HepG2 (cell line): ENCODE measurements around the gene ADGRG6. TPM values are rescaled to one million over a fixed set of nuclear protein-coding genes. Genes with fewer than 3 reads are reported as not detected.

Experiments
- EED ChIP-seq: sonication (generic); formaldehyde crosslinking; IDR thresholded peaks from 2 replicates; pipeline ENCODE4 v1.5.0; 2020; ENCODE audit warnings: mild to moderate bottlenecking, missing genetic modification reagents
- GATA4 ChIP-seq: sonication (generic); IDR thresholded peaks from 2 replicates; pipeline ENCODE4 v1.6.1; 2016; ENCODE audit warnings: antibody characterized with exemption, low read depth, borderline replicate concordance
- HIVEP1 ChIP-seq: sonication (generic); formaldehyde crosslinking; IDR thresholded peaks from 2 replicates; pipeline ENCODE4 v1.4.0; 2020; ENCODE audit warnings: mild to moderate bottlenecking, missing genetic modification reagents
- JUNB ChIP-seq: sonication (generic); formaldehyde crosslinking; IDR thresholded peaks from 2 replicates; pipeline ENCODE4 v1.8.0; 2022; ENCODE audit warnings: missing genetic modification reagents, mild to moderate bottlenecking, borderline replicate concordance
- MIER2 ChIP-seq: IDR thresholded peaks from 2 replicates; pipeline ENCODE4 v1.6.1; 2016; ENCODE audit warnings: missing biosample characterization, missing genetic modification reagents
- RAD51 ChIP-seq: fragments of 450-650 bp; IDR thresholded peaks from 2 replicates; pipeline ENCODE4 v1.6.1; 2016; ENCODE audit warnings: borderline replicate concordance
- RFX3 ChIP-seq: IDR thresholded peaks from 2 replicates; pipeline ENCODE4 v1.6.1; 2016; ENCODE audit warnings: missing biosample characterization, missing genetic modification reagents
- SIN3B ChIP-seq: fragments of 150-350 bp; IDR thresholded peaks from 2 replicates; pipeline ENCODE4 v1.6.1; 2014; ENCODE audit warnings: low read length
- YY1 ChIP-seq: IDR thresholded peaks from 2 replicates; pipeline ENCODE4 v1.6.1; 2011; ENCODE audit warnings: low read length, low read depth, moderate library complexity, mild to moderate bottlenecking; ENCODE audit not compliant: insufficient read depth, insufficient replicate concordance
- ZNF232 ChIP-seq: sonication (generic); formaldehyde crosslinking; IDR thresholded peaks from 2 replicates; pipeline ENCODE4 v1.4.0; 2020; ENCODE audit warnings: missing genetic modification reagents, borderline replicate concordance
- ZNF382 ChIP-seq: sonication (generic); formaldehyde crosslinking; IDR thresholded peaks from 2 replicates; pipeline ENCODE4 v1.5.0; 2020; ENCODE audit warnings: missing genetic modification reagents, mild to moderate bottlenecking, borderline replicate concordance
- ZNF563 ChIP-seq: sonication (generic); formaldehyde crosslinking; IDR thresholded peaks from 2 replicates; pipeline ENCODE4 v1.8.0; 2022; ENCODE audit warnings: mild to moderate bottlenecking, moderate library complexity, missing genetic modification reagents
- ZNF703 ChIP-seq: sonication (generic); formaldehyde crosslinking; IDR thresholded peaks from 2 replicates; pipeline ENCODE4 v1.5.1; 2020; ENCODE audit warnings: missing genetic modification reagents, mild to moderate bottlenecking, moderate library complexity, borderline replicate concordance
- ZNF782 ChIP-seq: sonication (generic); formaldehyde crosslinking; IDR thresholded peaks from 2 replicates; pipeline ENCODE4 v1.4.0; 2020; ENCODE audit warnings: missing genetic modification reagents, mild to moderate bottlenecking, borderline replicate concordance
- polyA plus RNA-seq, 8 experiments: library from polyadenylated mRNA; depleted of rRNA in 3 of 8; stranded (reverse) in 7 of 8; unstranded in 1 of 8; fragments of >200 nt; fragmentation: Illumina TruSeq in 4 of 8; extraction: Trizol in 4 of 8; gene quantifications; 2 replicates each; pipeline versions ENCODE4 v1.2.1 to v1.2.3, GENCODE V29; 2011 to 2016; ENCODE audit warnings: low read depth in 4 of 8, missing spikeins in 1 of 8, mixed read lengths in 1 of 8; ENCODE audit not compliant: insufficient read depth in 1 of 8
- total RNA-seq, 5 experiments: library from RNA; depleted of rRNA; stranded (reverse); fragments of >200 nt; fragmentation: Illumina TruSeq; extraction: Trizol; gene quantifications; 2 replicates each; pipeline ENCODE4 v1.2.3, GENCODE V29; 2016; ENCODE audit warnings: low read depth in 1 of 5
- TF ChIP-seq, protein P1 (sequence below): IDR thresholded peaks from 2 replicates; pipeline ENCODE4 v1.6.1; 2016; ENCODE audit warnings: low read depth, borderline replicate concordance
- TF ChIP-seq, protein P2 (sequence below): sonication (generic); formaldehyde crosslinking; IDR thresholded peaks from 2 replicates; pipeline ENCODE4 v1.8.0; 2022; ENCODE audit warnings: mild to moderate bottlenecking, missing genetic modification reagents, borderline replicate concordance
- TF ChIP-seq, protein P3 (sequence below): sonication (generic); formaldehyde crosslinking; IDR thresholded peaks from 2 replicates; pipeline ENCODE4 v1.5.1; 2020; ENCODE audit warnings: missing genetic modification reagents, mild to moderate bottlenecking, borderline replicate concordance
- TF ChIP-seq, protein P4 (sequence below): sonication (generic); formaldehyde crosslinking; IDR thresholded peaks from 2 replicates; pipeline ENCODE4 v1.8.0; 2022; ENCODE audit warnings: mild to moderate bottlenecking, missing genetic modification reagents
- TF ChIP-seq, protein P5 (sequence below): sonication (generic); formaldehyde crosslinking; IDR thresholded peaks from 2 replicates; pipeline ENCODE4 v1.8.1; 2023; ENCODE audit warnings: mild to moderate bottlenecking, inconsistent platforms, moderate library complexity, missing genetic modification reagents, borderline replicate concordance
- TF ChIP-seq, protein P6 (sequence below): sonication (generic); formaldehyde crosslinking; IDR thresholded peaks from 2 replicates; pipeline ENCODE4 v1.5.0; 2020; ENCODE audit warnings: mild to moderate bottlenecking, missing genetic modification reagents

Gene ADGRG6
- total and polyA plus RNA-seq, 2 of the 13 experiments (the other 11 are each of a cell fraction or from before 2014, with no cell fraction given): 129 to 249 TPM

DNA sequence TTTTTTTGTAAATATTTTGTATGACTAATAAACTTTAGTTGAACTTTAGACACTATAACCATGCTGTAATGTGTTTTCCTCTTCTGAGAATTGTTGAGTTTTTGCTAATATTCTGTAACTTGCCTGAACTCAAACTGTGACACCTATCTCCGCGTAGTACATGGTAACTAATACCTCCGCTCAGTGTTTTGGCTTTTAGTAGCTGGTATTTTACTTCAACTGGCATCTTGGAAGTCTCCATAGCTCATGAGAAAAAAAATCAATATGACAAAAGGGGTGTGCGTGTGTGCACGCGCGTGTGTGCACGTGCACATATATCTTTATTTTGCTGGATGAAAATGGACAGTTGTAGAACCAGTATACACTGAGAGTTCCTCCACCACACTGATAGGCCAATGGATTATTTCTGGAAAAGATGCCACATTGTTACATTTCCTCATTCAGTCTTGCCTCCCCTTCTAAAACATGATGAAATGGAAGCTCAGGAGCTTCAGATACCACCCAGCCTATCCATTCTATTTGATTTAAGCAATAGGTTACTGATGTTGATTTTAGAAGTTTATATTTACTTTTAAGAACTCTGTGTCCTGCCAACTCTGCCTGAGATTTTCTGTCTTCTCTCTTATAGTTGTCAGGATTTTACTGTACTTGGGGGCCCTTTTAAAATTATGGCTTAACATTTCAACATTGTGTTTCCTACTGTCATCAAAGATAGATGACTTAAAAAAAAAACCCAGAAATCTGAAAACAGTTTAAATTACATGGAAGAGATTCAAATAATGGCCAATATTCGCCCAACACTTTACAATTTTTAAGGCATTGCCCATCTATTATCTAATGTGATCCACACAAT lies 16.3 kb upstream of the ADGRG6 start (continued):
- TF ChIP-seq, protein P1, sequence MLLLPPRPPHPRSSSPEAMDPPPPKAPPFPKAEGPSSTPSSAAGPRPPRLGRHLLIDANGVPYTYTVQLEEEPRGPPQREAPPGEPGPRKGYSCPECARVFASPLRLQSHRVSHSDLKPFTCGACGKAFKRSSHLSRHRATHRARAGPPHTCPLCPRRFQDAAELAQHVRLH (CRISPR knock-in tag): peak; percentile 59; the same call in 1 of the 2 replicates
- TF ChIP-seq, protein P2, sequence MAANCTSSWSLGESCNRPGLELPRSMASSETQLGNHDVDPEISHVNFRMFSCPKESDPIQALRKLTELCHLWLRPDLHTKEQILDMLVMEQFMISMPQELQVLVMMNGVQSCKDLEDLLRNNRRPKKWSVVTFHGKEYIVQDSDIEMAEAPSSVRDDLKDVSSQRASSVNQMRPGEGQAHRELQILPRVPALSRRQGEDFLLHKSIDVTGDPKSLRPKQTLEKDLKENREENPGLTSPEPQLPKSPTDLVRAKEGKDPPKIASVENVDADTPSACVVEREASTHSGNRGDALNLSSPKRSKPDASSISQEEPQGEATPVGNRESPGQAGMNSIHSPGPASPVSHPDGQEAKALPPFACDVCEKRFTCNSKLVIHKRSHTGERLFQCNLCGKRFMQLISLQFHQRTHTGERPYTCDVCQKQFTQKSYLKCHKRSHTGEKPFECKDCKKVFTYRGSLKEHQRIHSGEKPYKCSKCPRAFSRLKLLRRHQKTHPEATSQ (CRISPR knock-in tag): peak; percentile 61; the same call in 1 of the 2 replicates
- TF ChIP-seq GATA4 (no peak), YY1 (peak; percentile 8), ZNF382 (no peak), EED (no peak), ZNF563 (no peak), ZNF232 (CRISPR knock-in tag) (0 out of 2 replicates have a peak, but pooled peaks have one; percentile 21), MIER2 (CRISPR knock-in tag) (0 out of 2 replicates have a peak, but pooled peaks have one; percentile 32), HIVEP1 (no peak), ZNF782 (CRISPR knock-in tag) (no peak), JUNB (CRISPR knock-in tag) (no peak), SIN3B (no peak), RFX3 (CRISPR knock-in tag) (no peak), ZNF703 (CRISPR knock-in tag) (no peak), RAD51 (no peak)
- TF ChIP-seq, protein P3, sequence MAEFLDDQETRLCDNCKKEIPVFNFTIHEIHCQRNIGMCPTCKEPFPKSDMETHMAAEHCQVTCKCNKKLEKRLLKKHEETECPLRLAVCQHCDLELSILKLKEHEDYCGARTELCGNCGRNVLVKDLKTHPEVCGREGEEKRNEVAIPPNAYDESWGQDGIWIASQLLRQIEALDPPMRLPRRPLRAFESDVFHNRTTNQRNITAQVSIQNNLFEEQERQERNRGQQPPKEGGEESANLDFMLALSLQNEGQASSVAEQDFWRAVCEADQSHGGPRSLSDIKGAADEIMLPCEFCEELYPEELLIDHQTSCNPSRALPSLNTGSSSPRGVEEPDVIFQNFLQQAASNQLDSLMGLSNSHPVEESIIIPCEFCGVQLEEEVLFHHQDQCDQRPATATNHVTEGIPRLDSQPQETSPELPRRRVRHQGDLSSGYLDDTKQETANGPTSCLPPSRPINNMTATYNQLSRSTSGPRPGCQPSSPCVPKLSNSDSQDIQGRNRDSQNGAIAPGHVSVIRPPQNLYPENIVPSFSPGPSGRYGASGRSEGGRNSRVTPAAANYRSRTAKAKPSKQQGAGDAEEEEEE (CRISPR knock-in tag): no peak
- TF ChIP-seq, protein P4, sequence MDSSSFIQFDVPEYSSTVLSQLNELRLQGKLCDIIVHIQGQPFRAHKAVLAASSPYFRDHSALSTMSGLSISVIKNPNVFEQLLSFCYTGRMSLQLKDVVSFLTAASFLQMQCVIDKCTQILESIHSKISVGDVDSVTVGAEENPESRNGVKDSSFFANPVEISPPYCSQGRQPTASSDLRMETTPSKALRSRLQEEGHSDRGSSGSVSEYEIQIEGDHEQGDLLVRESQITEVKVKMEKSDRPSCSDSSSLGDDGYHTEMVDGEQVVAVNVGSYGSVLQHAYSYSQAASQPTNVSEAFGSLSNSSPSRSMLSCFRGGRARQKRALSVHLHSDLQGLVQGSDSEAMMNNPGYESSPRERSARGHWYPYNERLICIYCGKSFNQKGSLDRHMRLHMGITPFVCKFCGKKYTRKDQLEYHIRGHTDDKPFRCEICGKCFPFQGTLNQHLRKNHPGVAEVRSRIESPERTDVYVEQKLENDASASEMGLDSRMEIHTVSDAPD: no peak; the same call in 1 of the 2 replicates
- TF ChIP-seq, protein P5, sequence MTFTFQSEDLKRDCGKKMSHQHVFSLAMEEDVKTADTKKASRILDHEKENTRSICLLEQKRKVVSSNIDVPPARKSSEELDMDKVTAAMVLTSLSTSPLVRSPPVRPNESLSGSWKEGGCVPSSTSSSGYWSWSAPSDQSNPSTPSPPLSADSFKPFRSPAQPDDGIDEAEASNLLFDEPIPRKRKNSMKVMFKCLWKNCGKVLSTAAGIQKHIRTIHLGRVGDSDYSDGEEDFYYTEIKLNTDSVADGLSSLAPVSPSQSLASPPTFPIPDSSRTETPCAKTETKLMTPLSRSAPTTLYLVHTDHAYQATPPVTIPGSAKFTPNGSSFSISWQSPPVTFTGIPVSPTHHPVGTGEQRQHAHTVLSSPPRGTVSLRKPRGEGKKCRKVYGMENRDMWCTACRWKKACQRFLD (CRISPR knock-in tag): no peak
- TF ChIP-seq, protein P6, sequence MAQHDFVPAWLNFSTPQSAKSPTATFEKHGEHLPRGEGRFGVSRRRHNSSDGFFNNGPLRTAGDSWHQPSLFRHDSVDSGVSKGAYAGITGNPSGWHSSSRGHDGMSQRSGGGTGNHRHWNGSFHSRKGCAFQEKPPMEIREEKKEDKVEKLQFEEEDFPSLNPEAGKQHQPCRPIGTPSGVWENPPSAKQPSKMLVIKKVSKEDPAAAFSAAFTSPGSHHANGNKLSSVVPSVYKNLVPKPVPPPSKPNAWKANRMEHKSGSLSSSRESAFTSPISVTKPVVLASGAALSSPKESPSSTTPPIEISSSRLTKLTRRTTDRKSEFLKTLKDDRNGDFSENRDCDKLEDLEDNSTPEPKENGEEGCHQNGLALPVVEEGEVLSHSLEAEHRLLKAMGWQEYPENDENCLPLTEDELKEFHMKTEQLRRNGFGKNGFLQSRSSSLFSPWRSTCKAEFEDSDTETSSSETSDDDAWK: no peak
